Dermis microvascular lymphatic vessel endothelial cell (primary cell): ENCODE results near the gene SPDYE3. TPM values are rescaled to one million over a fixed set of nuclear protein-coding genes. Genes with fewer than 3 reads are reported as not detected.
"Not testable (repeated sequence)": the region's sequence is repeated elsewhere in the genome, so short reads cannot be mapped to it uniquely, and the experiment has no call there.

ENCODE experiments used
- DNase-seq, 2 donors: peaks; one replicate each; pipeline versions ENCODE4 v3.0.0 to v3.0.0-alpha.2; 2010; ENCODE audit warnings: low read depth in 2 of 2
- total RNA-seq: library from RNA; depleted of rRNA; stranded (reverse); fragments of >200 nt; gene quantifications from 2 replicates; pipeline ENCODE4 v1.2.1, GENCODE V29; 2014

Gene SPDYE3
- total RNA-seq, result not detected in 2 replicates

GRCh38 chr7:100307402-100307801 is at the start of gene SPDYE3:
TSS of gene SPDYE3 (plus strand) at chr7:100307702. CDS start at chr7:100307886, 184 bp downstream.
- not testable (repeated sequence) for DNase-seq

- DNase-seq, result not testable (repeated sequence)
Measured at GRCh38 chr7:100259984-100260383, 47.5 kb upstream of the SPDYE3 start.

GRCh38 chr7:100262896-100263295 is 44.6 kb upstream of the SPDYE3 start:
- DNase-seq, result not testable (repeated sequence)

- not testable (repeated sequence) for DNase-seq
Measured at GRCh38 chr7:100264223-100264622, 43.3 kb upstream of the SPDYE3 start.

- not testable (repeated sequence) for DNase-seq
Measured at GRCh38 chr7:100264669-100265165, 42.8 kb upstream of the SPDYE3 start.

GRCh38 chr7:100265851-100266250 is 41.7 kb upstream of the SPDYE3 start:
- not testable (repeated sequence) for DNase-seq

- no peak for DNase-seq
Measured at GRCh38 chr7:100266576-100267354, 40.7 kb upstream of the SPDYE3 start.

- no peak for DNase-seq
Measured at GRCh38 chr7:100267648-100268047, 39.9 kb upstream of the SPDYE3 start.

GRCh38 chr7:100268882-100269281 is 38.6 kb upstream of the SPDYE3 start:
- not testable (repeated sequence) for DNase-seq

GRCh38 chr7:100269306-100270045 is 38.0 kb upstream of the SPDYE3 start:
- DNase-seq, result peak in 1 of 2 donors; percentile 21

GRCh38 chr7:100270046-100270918 is 37.2 kb upstream of the SPDYE3 start:
- peak in 1 of 2 donors; percentile 56 for DNase-seq

GRCh38 chr7:100270941-100271593 is 36.4 kb upstream of the SPDYE3 start:
- DNase-seq, result peak in 1 of 2 donors; percentile 19

- DNase-seq, result peak; percentile 91 to 98
Measured at GRCh38 chr7:100271716-100272537, 35.6 kb upstream of the SPDYE3 start.

- not testable (repeated sequence) for DNase-seq
Measured at GRCh38 chr7:100272538-100272902, 35.0 kb upstream of the SPDYE3 start.

- DNase-seq, result no peak
Measured at GRCh38 chr7:100275120-100275519, 32.4 kb upstream of the SPDYE3 start.

- DNase-seq, result not testable (repeated sequence)
Measured at GRCh38 chr7:100276126-100276525, 31.4 kb upstream of the SPDYE3 start.

GRCh38 chr7:100282069-100282608 is 25.4 kb upstream of the SPDYE3 start:
- not testable (repeated sequence) for DNase-seq

GRCh38 chr7:100283147-100283546 is 24.4 kb upstream of the SPDYE3 start:
- DNase-seq, result not testable (repeated sequence)

- not testable (repeated sequence) for DNase-seq
Measured at GRCh38 chr7:100287191-100287969, 20.1 kb upstream of the SPDYE3 start.
